HepG2 (cell line): ENCODE data around the gene ITPK1. TPM values are rescaled to one million over a fixed set of nuclear protein-coding genes. Genes with fewer than 3 reads are reported as not detected.

Experiments
- ATF4 ChIP-seq, 2 experiments: fragments of 450-650 bp in 1 of 2; sonication (generic) in 1 of 2; formaldehyde crosslinking; IDR thresholded peaks; 2 replicates each; pipeline versions ENCODE4 v1.5.0 to v1.8.0; 2020 to 2022; ENCODE audit warnings: mild to moderate bottlenecking in 1 of 2, missing genetic modification reagents in 1 of 2
- BHLHE40 ChIP-seq: IDR thresholded peaks from 2 replicates; pipeline ENCODE4 v1.6.1; 2011; ENCODE audit warnings: low read length, improper control_type of control experiment
- BRD4 ChIP-seq: sonication (generic); formaldehyde crosslinking; IDR thresholded peaks from 2 replicates; pipeline ENCODE4 v1.4.0; 2020; ENCODE audit warnings: missing genetic modification reagents
- CERS6 ChIP-seq: sonication (generic); formaldehyde crosslinking; IDR thresholded peaks from 2 replicates; pipeline ENCODE4 v1.5.0; 2020; ENCODE audit warnings: missing genetic modification reagents
- CHD4 ChIP-seq: fragments of 200-600 bp; sonication (generic); IDR thresholded peaks from 2 replicates; pipeline ENCODE4 v1.7.0; 2017; ENCODE audit warnings: mild to moderate bottlenecking, low read length, borderline replicate concordance
- DMAP1 ChIP-seq: IDR thresholded peaks from 2 replicates; pipeline ENCODE4 v1.6.1; 2016
- ESRRA ChIP-seq: sonication (generic); formaldehyde crosslinking; IDR thresholded peaks from 2 replicates; pipeline ENCODE4 v1.5.1; 2020; ENCODE audit warnings: mild to moderate bottlenecking, low read depth, missing genetic modification reagents
- HOXA3 ChIP-seq: sonication (generic); formaldehyde crosslinking; IDR thresholded peaks from 2 replicates; pipeline ENCODE4 v1.5.0; 2020; ENCODE audit warnings: missing genetic modification reagents
- MXI1 ChIP-seq: IDR thresholded peaks from 3 replicates; pipeline ENCODE4 v1.6.1; 2012; ENCODE audit warnings: low read depth, low read length, inconsistent platforms, borderline replicate concordance
- NR2C2 ChIP-seq: sonication (generic); formaldehyde crosslinking; IDR thresholded peaks from 2 replicates; pipeline ENCODE4 v1.4.0; 2020; ENCODE audit warnings: missing genetic modification reagents, mild to moderate bottlenecking, moderate library complexity, borderline replicate concordance
- SAP130 ChIP-seq: IDR thresholded peaks from 2 replicates; pipeline ENCODE4 v1.6.1; 2016; ENCODE audit warnings: low read depth
- TAF1 ChIP-seq: sonication (generic); formaldehyde crosslinking; IDR thresholded peaks from 2 replicates; pipeline ENCODE4 v1.4.0; 2020; ENCODE audit warnings: missing genetic modification reagents
- WIZ ChIP-seq: sonication (generic); formaldehyde crosslinking; IDR thresholded peaks from 2 replicates; pipeline ENCODE4 v1.5.1; 2020; ENCODE audit warnings: mild to moderate bottlenecking, missing genetic modification reagents
- ZNF292 ChIP-seq: sonication (generic); formaldehyde crosslinking; IDR thresholded peaks from 2 replicates; pipeline ENCODE4 v1.8.1; 2022; ENCODE audit warnings: mild to moderate bottlenecking, low read depth, missing genetic modification reagents, borderline replicate concordance
- ZNF33B ChIP-seq: sonication (generic); formaldehyde crosslinking; IDR thresholded peaks from 2 replicates; pipeline ENCODE4 v1.5.1; 2020; ENCODE audit warnings: mild to moderate bottlenecking, missing genetic modification reagents
- polyA plus RNA-seq, 8 experiments: library from polyadenylated mRNA; depleted of rRNA in 3 of 8; stranded (reverse) in 7 of 8; unstranded in 1 of 8; fragments of >200 nt; fragmentation: Illumina TruSeq in 4 of 8; extraction: Trizol in 4 of 8; gene quantifications; 2 replicates each; pipeline versions ENCODE4 v1.2.1 to v1.2.3, GENCODE V29; 2011 to 2016; ENCODE audit warnings: low read depth in 4 of 8, missing spikeins in 1 of 8, mixed read lengths in 1 of 8; ENCODE audit not compliant: insufficient read depth in 1 of 8
- total RNA-seq, 5 experiments: library from RNA; depleted of rRNA; stranded (reverse); fragments of >200 nt; fragmentation: Illumina TruSeq; extraction: Trizol; gene quantifications; 2 replicates each; pipeline ENCODE4 v1.2.3, GENCODE V29; 2016; ENCODE audit warnings: low read depth in 1 of 5
- TF ChIP-seq, protein P1 (sequence below): sonication (generic); formaldehyde crosslinking; IDR thresholded peaks from 2 replicates; pipeline ENCODE4 v1.8.0; 2022; ENCODE audit warnings: missing genetic modification reagents, mild to moderate bottlenecking, moderate library complexity, borderline replicate concordance
- TF ChIP-seq, protein P2 (sequence below): sonication (generic); formaldehyde crosslinking; IDR thresholded peaks from 2 replicates; pipeline ENCODE4 v1.5.0; 2020; ENCODE audit warnings: missing genetic modification reagents
- TF ChIP-seq, protein P3 (sequence below): fragments of 450-650 bp; IDR thresholded peaks from 2 replicates; pipeline ENCODE4 v1.6.1; 2016
- TF ChIP-seq, protein P4 (sequence below): sonication (generic); formaldehyde crosslinking; IDR thresholded peaks from 2 replicates; pipeline ENCODE4 v1.5.1; 2020; ENCODE audit warnings: missing genetic modification reagents, mild to moderate bottlenecking, borderline replicate concordance

The ITPK1 gene
- total and polyA plus RNA-seq, 2 of the 13 experiments (the other 11 are each of a cell fraction or from before 2014, with no cell fraction given) = 20.5 to 47.5 TPM

DNA sequence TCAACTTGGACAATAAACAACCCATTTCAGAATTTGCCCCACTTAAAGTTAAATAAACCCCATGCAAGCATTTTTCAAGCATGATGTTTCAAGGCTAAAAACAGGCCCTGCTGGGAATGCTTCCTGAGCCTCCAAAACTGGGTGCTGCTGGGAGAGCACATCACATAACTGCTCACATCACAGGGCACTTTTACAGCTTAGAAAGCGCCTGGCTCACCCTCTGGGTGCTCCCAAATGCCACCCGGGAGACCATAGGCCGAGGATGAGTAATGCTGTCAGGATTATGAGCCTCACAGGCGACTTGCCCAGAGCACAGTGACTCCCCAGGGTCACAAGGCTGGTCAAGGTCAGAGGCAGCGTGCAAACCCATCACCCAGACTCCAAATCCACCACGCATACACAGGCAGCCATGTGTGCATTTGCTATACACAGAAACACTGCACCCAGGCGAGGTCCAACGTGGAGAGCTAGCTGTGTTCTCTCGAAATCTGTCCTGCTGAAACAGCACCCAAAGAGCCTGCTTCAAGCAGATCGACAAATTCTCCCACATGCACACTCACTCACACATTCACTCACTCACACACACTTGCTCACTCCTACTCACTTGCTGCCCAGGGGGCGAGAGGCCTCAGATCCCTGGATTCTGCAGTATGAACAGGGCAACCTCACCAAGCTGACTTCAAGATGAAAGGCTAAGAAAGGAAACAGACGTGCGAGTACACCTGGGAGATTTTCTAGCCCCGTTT, 58.7 kb downstream of the ITPK1 start (continued):
- TF ChIP-seq, protein P1, sequence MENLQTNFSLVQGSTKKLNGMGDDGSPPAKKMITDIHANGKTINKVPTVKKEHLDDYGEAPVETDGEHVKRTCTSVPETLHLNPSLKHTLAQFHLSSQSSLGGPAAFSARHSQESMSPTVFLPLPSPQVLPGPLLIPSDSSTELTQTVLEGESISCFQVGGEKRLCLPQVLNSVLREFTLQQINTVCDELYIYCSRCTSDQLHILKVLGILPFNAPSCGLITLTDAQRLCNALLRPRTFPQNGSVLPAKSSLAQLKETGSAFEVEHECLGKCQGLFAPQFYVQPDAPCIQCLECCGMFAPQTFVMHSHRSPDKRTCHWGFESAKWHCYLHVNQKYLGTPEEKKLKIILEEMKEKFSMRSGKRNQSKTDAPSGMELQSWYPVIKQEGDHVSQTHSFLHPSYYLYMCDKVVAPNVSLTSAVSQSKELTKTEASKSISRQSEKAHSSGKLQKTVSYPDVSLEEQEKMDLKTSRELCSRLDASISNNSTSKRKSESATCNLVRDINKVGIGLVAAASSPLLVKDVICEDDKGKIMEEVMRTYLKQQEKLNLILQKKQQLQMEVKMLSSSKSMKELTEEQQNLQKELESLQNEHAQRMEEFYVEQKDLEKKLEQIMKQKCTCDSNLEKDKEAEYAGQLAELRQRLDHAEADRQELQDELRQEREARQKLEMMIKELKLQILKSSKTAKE (CRISPR knock-in tag) = peak; percentile 54; the same call in 1 of the 2 replicates
- TF ChIP-seq BRD4 (CRISPR knock-in tag) = no peak
- TF ChIP-seq ZNF33B (CRISPR knock-in tag) = no peak
- TF ChIP-seq ESRRA = peak; percentile 83
- TF ChIP-seq CHD4 = peak; percentile 27; the same call in 1 of the 2 replicates
- TF ChIP-seq MXI1 = peak; percentile 66; the same call in 1 of the 3 replicates
- TF ChIP-seq, protein P2, sequence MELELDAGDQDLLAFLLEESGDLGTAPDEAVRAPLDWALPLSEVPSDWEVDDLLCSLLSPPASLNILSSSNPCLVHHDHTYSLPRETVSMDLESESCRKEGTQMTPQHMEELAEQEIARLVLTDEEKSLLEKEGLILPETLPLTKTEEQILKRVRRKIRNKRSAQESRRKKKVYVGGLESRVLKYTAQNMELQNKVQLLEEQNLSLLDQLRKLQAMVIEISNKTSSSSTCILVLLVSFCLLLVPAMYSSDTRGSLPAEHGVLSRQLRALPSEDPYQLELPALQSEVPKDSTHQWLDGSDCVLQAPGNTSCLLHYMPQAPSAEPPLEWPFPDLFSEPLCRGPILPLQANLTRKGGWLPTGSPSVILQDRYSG (CRISPR knock-in tag) = no peak
- TF ChIP-seq WIZ (CRISPR knock-in tag) = no peak
- TF ChIP-seq TAF1 (CRISPR knock-in tag) = 0 out of 2 replicates have a peak, but pooled peaks have one; percentile 27
- TF ChIP-seq BHLHE40 = 0 out of 2 replicates have a peak, but pooled peaks have one; percentile 35
- TF ChIP-seq NR2C2 = peak; percentile 37; the same call in 1 of the 2 replicates
- peak; percentile 53; the same call in 1 of the 2 replicates for TF ChIP-seq SAP130 (CRISPR knock-in tag)
- no peak for TF ChIP-seq DMAP1 (CRISPR knock-in tag)
- TF ChIP-seq HOXA3 (CRISPR knock-in tag) = peak; percentile 61
- TF ChIP-seq CERS6 (CRISPR knock-in tag) = no peak
- TF ChIP-seq, protein P3, sequence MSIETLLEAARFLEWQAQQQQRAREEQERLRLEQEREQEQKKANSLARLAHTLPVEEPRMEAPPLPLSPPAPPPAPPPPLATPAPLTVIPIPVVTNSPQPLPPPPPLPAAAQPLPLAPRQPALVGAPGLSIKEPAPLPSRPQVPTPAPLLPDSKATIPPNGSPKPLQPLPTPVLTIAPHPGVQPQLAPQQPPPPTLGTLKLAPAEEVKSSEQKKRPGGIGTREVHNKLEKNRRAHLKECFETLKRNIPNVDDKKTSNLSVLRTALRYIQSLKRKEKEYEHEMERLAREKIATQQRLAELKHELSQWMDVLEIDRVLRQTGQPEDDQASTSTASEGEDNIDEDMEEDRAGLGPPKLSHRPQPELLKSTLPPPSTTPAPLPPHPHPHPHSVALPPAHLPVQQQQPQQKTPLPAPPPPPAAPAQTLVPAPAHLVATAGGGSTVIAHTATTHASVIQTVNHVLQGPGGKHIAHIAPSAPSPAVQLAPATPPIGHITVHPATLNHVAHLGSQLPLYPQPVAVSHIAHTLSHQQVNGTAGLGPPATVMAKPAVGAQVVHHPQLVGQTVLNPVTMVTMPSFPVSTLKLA = peak; percentile 64
- TF ChIP-seq ATF4 (CRISPR knock-in tag; IDR thresholded peaks at IDR 0.05) = no peak
- TF ChIP-seq ZNF292 = no peak
- TF ChIP-seq, protein P4, sequence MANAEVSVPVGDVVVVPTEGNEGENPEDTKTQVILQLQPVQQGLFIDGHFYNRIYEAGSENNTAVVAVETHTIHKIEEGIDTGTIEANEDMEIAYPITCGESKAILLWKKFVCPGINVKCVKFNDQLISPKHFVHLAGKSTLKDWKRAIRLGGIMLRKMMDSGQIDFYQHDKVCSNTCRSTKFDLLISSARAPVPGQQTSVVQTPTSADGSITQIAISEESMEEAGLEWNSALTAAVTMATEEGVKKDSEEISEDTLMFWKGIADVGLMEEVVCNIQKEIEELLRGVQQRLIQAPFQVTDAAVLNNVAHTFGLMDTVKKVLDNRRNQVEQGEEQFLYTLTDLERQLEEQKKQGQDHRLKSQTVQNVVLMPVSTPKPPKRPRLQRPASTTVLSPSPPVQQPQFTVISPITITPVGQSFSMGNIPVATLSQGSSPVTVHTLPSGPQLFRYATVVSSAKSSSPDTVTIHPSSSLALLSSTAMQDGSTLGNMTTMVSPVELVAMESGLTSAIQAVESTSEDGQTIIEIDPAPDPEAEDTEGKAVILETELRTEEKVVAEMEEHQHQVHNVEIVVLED (CRISPR knock-in tag) = 0 out of 2 replicates have a peak, but pooled peaks have one; percentile 22
